ENCODE data around the gene ZNF91.
"Not testable (repeated sequence)": the region's sequence is repeated elsewhere in the genome, so short reads cannot be mapped to it uniquely, and the experiment has no call there.

The ZNF91 gene

GRCh38 chr19:23395041-23395721, at the start of gene ZNF91:
ZNF91 (minus strand) TSS chr19:23395471; CDS start chr19:23395354, 117 bp downstream.
- Histone ChIP-seq H3K4me1 (ENCODE audit: control insufficient read depth in 5 of 5, insufficient read depth in 5 of 5, low read length in 5 of 5) (peaks cover 3 to 37% (median 28%) of the 10 kb centered on the region in 5 donors), H3K27me3 (ENCODE audit: control insufficient read depth in 5 of 5, insufficient read depth in 4 of 5, low read length in 5 of 5) (no peaks in the 10 kb centered on the region), H3K36me3 (ENCODE audit: control insufficient read depth in 5 of 5, insufficient read depth in 5 of 5, low read length in 5 of 5) (no peaks in the 10 kb centered on the region), H3K9ac (ENCODE audit: low read length in 5 of 5) (peak within 1 kb of the TSS; percentile 99 to 100 (median 99)), H3K27ac (ENCODE audit: low read depth, low read length) (peak within 1 kb of the TSS; percentile 99), H3K4me3 (ENCODE audit: low read depth in 1 of 5, low read length in 5 of 5) (peak within 1 kb of the TSS; percentile 94 to 99 (median 98)), H3K9me3 (ENCODE audit: control insufficient read depth in 5 of 5, low read length in 5 of 5) (no peaks in the 10 kb centered on the region)

GRCh38 chr19:23440791-23441190, 45.5 kb upstream of the ZNF91 start:
- no peak overlapping the region for H3K27ac ChIP-seq (ENCODE audit: low read depth, low read length)
- H3K4me3 ChIP-seq (ENCODE audit: low read depth in 1 of 5, low read length in 5 of 5) = peak overlapping the region in 1 of 5 donors; percentile 16
- H3K9ac ChIP-seq (ENCODE audit: low read length in 5 of 5) = no peak overlapping the region
- H3K9me3 ChIP-seq (ENCODE audit: control insufficient read depth in 5 of 5, low read length in 5 of 5) = peaks cover 0 to 18% (median 15%) of the 10 kb centered on the region in 5 donors
- no peaks in the 10 kb centered on the region for H3K4me1 ChIP-seq (ENCODE audit: control insufficient read depth in 5 of 5, insufficient read depth in 5 of 5, low read length in 5 of 5)
- H3K36me3 ChIP-seq (ENCODE audit: control insufficient read depth in 5 of 5, insufficient read depth in 5 of 5, low read length in 5 of 5) = no peaks in the 10 kb centered on the region
- H3K27me3 ChIP-seq (ENCODE audit: control insufficient read depth in 5 of 5, insufficient read depth in 4 of 5, low read length in 5 of 5) = no peaks in the 10 kb centered on the region

GRCh38 chr19:23440207-23440606, 44.9 kb upstream of the ZNF91 start:
- Histone ChIP-seq H3K4me1 (ENCODE audit: control insufficient read depth in 5 of 5, insufficient read depth in 5 of 5, low read length in 5 of 5) (no peaks in the 10 kb centered on the region), H3K9ac (ENCODE audit: low read length in 5 of 5) (no peak overlapping the region), H3K27me3 (ENCODE audit: control insufficient read depth in 5 of 5, insufficient read depth in 4 of 5, low read length in 5 of 5) (no peaks in the 10 kb centered on the region), H3K36me3 (ENCODE audit: control insufficient read depth in 5 of 5, insufficient read depth in 5 of 5, low read length in 5 of 5) (no peaks in the 10 kb centered on the region), H3K9me3 (ENCODE audit: control insufficient read depth in 5 of 5, low read length in 5 of 5) (peaks cover 0 to 15% (median 12%) of the 10 kb centered on the region in 5 donors), H3K27ac (ENCODE audit: low read depth, low read length) (no peak overlapping the region), H3K4me3 (ENCODE audit: low read depth in 1 of 5, low read length in 5 of 5) (no peak overlapping the region)

GRCh38 chr19:23439623-23440022, 44.4 kb upstream of the ZNF91 start:
- no peak overlapping the region for H3K27ac ChIP-seq (ENCODE audit: low read depth, low read length)
- H3K27me3 ChIP-seq (ENCODE audit: control insufficient read depth in 5 of 5, insufficient read depth in 4 of 5, low read length in 5 of 5) = no peaks in the 10 kb centered on the region
- H3K4me3 ChIP-seq (ENCODE audit: low read depth in 1 of 5, low read length in 5 of 5) = no peak overlapping the region
- no peaks in the 10 kb centered on the region for H3K36me3 ChIP-seq (ENCODE audit: control insufficient read depth in 5 of 5, insufficient read depth in 5 of 5, low read length in 5 of 5)
- peaks cover 0 to 15% (median 12%) of the 10 kb centered on the region in 5 donors for H3K9me3 ChIP-seq (ENCODE audit: control insufficient read depth in 5 of 5, low read length in 5 of 5)
- H3K4me1 ChIP-seq (ENCODE audit: control insufficient read depth in 5 of 5, insufficient read depth in 5 of 5, low read length in 5 of 5) = no peaks in the 10 kb centered on the region
- no peak overlapping the region for H3K9ac ChIP-seq (ENCODE audit: low read length in 5 of 5)

- Histone ChIP-seq H3K9ac (ENCODE audit: low read length in 5 of 5) (no peak overlapping the region), H3K27me3 (ENCODE audit: control insufficient read depth in 5 of 5, insufficient read depth in 4 of 5, low read length in 5 of 5) (no peaks in the 10 kb centered on the region), H3K4me3 (ENCODE audit: low read depth in 1 of 5, low read length in 5 of 5) (no peak overlapping the region), H3K36me3 (ENCODE audit: control insufficient read depth in 5 of 5, insufficient read depth in 5 of 5, low read length in 5 of 5) (no peaks in the 10 kb centered on the region), H3K9me3 (ENCODE audit: control insufficient read depth in 5 of 5, low read length in 5 of 5) (peaks cover 0 to 15% (median 12%) of the 10 kb centered on the region in 5 donors), H3K27ac (ENCODE audit: low read depth, low read length) (no peak overlapping the region), H3K4me1 (ENCODE audit: control insufficient read depth in 5 of 5, insufficient read depth in 5 of 5, low read length in 5 of 5) (no peaks in the 10 kb centered on the region)
Observed at GRCh38 chr19:23437901-23438300, 42.6 kb upstream of the ZNF91 start.

- no peaks in the 10 kb centered on the region for H3K4me1 ChIP-seq (ENCODE audit: control insufficient read depth in 5 of 5, insufficient read depth in 5 of 5, low read length in 5 of 5)
- H3K36me3 ChIP-seq (ENCODE audit: control insufficient read depth in 5 of 5, insufficient read depth in 5 of 5, low read length in 5 of 5) = no peaks in the 10 kb centered on the region
- no peak overlapping the region for H3K9ac ChIP-seq (ENCODE audit: low read length in 5 of 5)
- peaks cover 0 to 14% (median 11%) of the 10 kb centered on the region in 5 donors for H3K9me3 ChIP-seq (ENCODE audit: control insufficient read depth in 5 of 5, low read length in 5 of 5)
- no peaks in the 10 kb centered on the region for H3K27me3 ChIP-seq (ENCODE audit: control insufficient read depth in 5 of 5, insufficient read depth in 4 of 5, low read length in 5 of 5)
- no peak overlapping the region for H3K27ac ChIP-seq (ENCODE audit: low read depth, low read length)
- no peak overlapping the region for H3K4me3 ChIP-seq (ENCODE audit: low read depth in 1 of 5, low read length in 5 of 5)
Observed at GRCh38 chr19:23436944-23437343, 41.7 kb upstream of the ZNF91 start.

- H3K36me3 ChIP-seq (ENCODE audit: control insufficient read depth in 5 of 5, insufficient read depth in 5 of 5, low read length in 5 of 5) = no peaks in the 10 kb centered on the region
Observed at GRCh38 chr19:23436318-23436717, 41.0 kb upstream of the ZNF91 start.

GRCh38 chr19:23420824-23421223, 25.6 kb upstream of the ZNF91 start:
- Histone ChIP-seq H3K4me1 (ENCODE audit: control insufficient read depth in 5 of 5, insufficient read depth in 5 of 5, low read length in 5 of 5) (peaks cover 0 to 3% (median 2%) of the 10 kb centered on the region in 5 donors), H3K36me3 (ENCODE audit: control insufficient read depth in 5 of 5, insufficient read depth in 5 of 5, low read length in 5 of 5) (no peaks in the 10 kb centered on the region), H3K27me3 (ENCODE audit: control insufficient read depth in 5 of 5, insufficient read depth in 4 of 5, low read length in 5 of 5) (peaks cover 0 to 5% (median under 1%) of the 10 kb centered on the region in 5 donors), H3K9me3 (ENCODE audit: control insufficient read depth in 5 of 5, low read length in 5 of 5) (peaks cover 0 to 2% (median 0%) of the 10 kb centered on the region in 5 donors), H3K4me3 (ENCODE audit: low read depth in 1 of 5, low read length in 5 of 5) (no peak overlapping the region), H3K9ac (ENCODE audit: low read length in 5 of 5) (no peak overlapping the region), H3K27ac (ENCODE audit: low read depth, low read length) (no peak overlapping the region)

More at GRCh38 chr19:23436318-23436717, 41.0 kb upstream of the ZNF91 start:
- H3K4me3 ChIP-seq (ENCODE audit: low read depth in 1 of 5, low read length in 5 of 5) = no peak overlapping the region
- peaks cover 0 to 14% (median 11%) of the 10 kb centered on the region in 5 donors for H3K9me3 ChIP-seq (ENCODE audit: control insufficient read depth in 5 of 5, low read length in 5 of 5)
- H3K4me1 ChIP-seq (ENCODE audit: control insufficient read depth in 5 of 5, insufficient read depth in 5 of 5, low read length in 5 of 5) = no peaks in the 10 kb centered on the region
- H3K9ac ChIP-seq (ENCODE audit: low read length in 5 of 5) = no peak overlapping the region
- no peaks in the 10 kb centered on the region for H3K27me3 ChIP-seq (ENCODE audit: control insufficient read depth in 5 of 5, insufficient read depth in 4 of 5, low read length in 5 of 5)
- H3K27ac ChIP-seq (ENCODE audit: low read depth, low read length) = no peak overlapping the region

GRCh38 chr19:23419261-23419660, 24.0 kb upstream of the ZNF91 start:
- H3K9me3 ChIP-seq (ENCODE audit: control insufficient read depth in 5 of 5, low read length in 5 of 5); H3K9ac ChIP-seq (ENCODE audit: low read length in 5 of 5); H3K4me3 ChIP-seq (ENCODE audit: low read depth in 1 of 5, low read length in 5 of 5); H3K27ac ChIP-seq (ENCODE audit: low read depth, low read length); H3K36me3 ChIP-seq (ENCODE audit: control insufficient read depth in 5 of 5, insufficient read depth in 5 of 5, low read length in 5 of 5): not testable (repeated sequence)
- H3K4me1 ChIP-seq (ENCODE audit: control insufficient read depth in 5 of 5, insufficient read depth in 5 of 5, low read length in 5 of 5) = peaks cover 0 to 12% (median 11%) of the 10 kb centered on the region in 5 donors
- peaks cover 0 to 15% (median 7%) of the 10 kb centered on the region in 5 donors for H3K27me3 ChIP-seq (ENCODE audit: control insufficient read depth in 5 of 5, insufficient read depth in 4 of 5, low read length in 5 of 5)

GRCh38 chr19:23415561-23416191, 20.4 kb upstream of the ZNF91 start:
- Histone ChIP-seq H3K4me1 (ENCODE audit: control insufficient read depth in 5 of 5, insufficient read depth in 5 of 5, low read length in 5 of 5) (peaks cover 0 to 12% (median 11%) of the 10 kb centered on the region in 5 donors), H3K27ac (ENCODE audit: low read depth, low read length) (no peak overlapping the region), H3K9me3 (ENCODE audit: control insufficient read depth in 5 of 5, low read length in 5 of 5) (peaks cover 0 to 2% (median 0%) of the 10 kb centered on the region in 5 donors), H3K9ac (ENCODE audit: low read length in 5 of 5) (peak overlapping the region in 2 of 5 donors; percentile 10 to 39), H3K27me3 (ENCODE audit: control insufficient read depth in 5 of 5, insufficient read depth in 4 of 5, low read length in 5 of 5) (peaks cover 0 to 15% (median 7%) of the 10 kb centered on the region in 5 donors), H3K36me3 (ENCODE audit: control insufficient read depth in 5 of 5, insufficient read depth in 5 of 5, low read length in 5 of 5) (no peaks in the 10 kb centered on the region), H3K4me3 (ENCODE audit: low read depth in 1 of 5, low read length in 5 of 5) (peak overlapping the region; percentile 49 to 67 (median 59))

Measured in subcutaneous abdominal adipose tissue (tissue), 5 donors.